GM21825 (cell line): ENCODE results near the gene MYBPHL.
A peak's percentile ranks its signal among the peaks of the same experiment; 100 is the strongest.

Experiments
- ATAC-seq: cut with Tn5 transposase; IDR thresholded peaks from one replicate; pipeline ENCODE4 v1.9.1; 2021; ENCODE audit warnings: mild to moderate bottlenecking, moderate library complexity; ENCODE audit not compliant: unreplicated experiment

Gene MYBPHL

DNA sequence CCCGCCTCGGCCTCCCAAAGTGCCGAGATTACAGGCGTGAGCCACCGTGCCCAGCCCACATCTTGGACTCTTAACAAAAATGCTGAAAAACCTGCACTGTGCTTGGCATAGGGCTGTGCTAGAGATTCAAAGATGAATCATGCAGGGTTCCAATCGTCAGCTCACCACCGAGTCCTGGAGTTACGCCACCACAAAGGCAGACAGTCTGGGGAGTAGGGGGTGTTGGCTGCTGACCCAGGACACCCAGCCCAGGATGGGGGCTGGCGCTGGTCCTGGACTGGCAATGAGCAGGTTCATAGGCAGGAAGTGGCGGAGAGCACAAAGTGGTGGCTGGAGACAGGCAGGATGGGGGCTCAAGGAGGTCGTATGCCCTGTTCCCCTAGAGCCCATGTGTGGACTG lies 39.8 kb downstream of the MYBPHL start:
- ATAC-seq: no peak

DNA sequence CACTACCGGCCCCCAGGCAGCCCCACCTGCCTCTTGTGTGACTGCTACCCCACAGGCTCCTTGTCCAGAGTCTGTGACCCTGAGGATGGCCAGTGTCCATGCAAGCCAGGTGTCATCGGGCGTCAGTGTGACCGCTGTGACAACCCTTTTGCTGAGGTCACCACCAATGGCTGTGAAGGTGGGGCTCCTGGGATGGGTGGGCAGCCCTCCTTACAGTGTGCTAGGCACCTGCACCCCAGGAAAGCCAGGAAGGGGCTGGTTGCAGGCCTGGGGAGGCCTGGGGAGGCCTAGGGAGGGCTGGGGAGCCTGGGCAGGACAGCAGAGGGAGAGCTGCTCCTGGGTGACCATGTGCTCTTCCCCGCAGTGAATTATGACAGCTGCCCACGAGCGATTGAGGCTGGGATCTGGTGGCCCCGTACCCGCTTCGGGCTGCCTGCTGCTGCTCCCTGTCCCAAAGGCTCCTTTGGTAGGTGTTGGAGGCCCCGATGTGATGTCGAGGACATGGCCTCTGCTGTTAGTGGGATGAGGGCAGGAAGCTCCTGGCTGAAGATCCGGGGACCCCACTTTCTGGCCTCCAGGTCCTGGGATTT lies 41.0 kb downstream of the MYBPHL start:
- ATAC-seq: no peak

DNA sequence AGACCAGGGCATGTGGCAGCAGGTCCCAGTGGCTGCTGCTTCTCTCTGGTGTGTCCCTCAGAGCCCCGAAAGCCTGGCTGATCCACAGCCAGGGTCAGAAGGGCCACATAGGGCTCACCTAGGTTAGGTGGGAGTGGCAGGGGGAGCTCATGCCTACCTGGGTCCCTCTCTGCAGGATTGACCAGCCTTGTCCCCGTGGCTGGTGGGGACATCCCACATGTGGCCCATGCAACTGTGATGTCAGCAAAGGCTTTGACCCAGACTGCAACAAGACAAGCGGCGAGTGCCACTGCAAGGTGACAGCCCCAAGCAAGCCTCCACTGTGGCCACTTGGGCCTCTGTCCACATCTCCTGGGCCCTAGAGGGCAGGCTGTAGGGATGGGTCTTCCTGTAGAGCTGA lies 41.8 kb downstream of the MYBPHL start:
- ATAC-seq: no peak

DNA sequence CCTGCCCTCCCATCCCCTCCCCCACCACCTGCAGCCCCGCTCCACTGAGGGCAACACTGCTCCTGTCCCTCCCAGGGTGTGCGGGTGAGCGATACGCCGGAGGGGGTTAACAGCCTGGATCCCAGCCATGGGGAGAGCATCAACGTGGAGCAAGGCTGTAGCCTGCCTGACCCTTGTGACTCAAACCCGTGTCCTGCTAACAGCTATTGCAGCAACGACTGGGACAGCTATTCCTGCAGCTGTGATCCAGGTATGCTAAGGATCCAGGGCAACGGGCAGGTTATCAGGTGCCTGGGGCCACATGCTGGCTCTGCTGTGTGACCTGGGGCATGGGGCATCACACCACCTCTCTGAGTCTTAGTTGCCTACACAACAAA lies 42.4 kb downstream of the MYBPHL start:
- ATAC-seq: no peak

DNA sequence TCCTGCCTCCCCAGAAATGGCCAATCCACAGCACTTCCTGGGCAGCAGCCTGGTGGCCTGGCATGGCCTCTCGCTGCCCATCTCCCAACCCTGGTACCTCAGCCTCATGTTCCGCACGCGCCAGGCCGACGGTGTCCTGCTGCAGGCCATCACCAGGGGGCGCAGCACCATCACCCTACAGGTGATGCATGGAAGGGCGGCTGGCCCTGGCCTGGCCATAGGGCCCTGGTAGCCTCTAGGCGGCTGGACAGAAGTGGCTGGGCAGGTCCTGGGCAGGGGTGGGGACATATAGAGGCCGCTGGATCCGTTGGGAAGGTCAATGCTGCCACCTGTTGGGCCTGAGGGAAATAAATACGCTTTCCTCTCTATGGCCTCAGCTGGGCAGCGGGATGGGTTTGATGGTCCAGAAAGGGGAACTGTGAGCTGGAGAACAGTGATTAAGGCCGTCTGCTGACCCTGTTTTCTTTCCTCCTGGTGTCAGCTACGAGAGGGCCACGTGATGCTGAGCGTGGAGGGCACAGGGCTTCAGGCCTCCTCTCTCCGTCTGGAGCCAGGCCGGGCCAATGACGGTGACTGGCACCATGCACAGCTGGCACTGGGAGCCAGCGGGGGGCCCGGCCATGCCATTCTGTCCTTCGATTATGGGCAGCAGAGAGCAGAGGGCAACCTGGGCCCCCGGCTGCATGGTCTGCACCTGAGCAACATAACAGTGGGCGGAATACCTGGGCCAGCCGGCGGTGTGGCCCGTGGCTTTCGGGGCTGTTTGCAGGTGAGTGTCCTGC lies 43.0 kb downstream of the MYBPHL start:
- peak; percentile 83 for ATAC-seq

DNA sequence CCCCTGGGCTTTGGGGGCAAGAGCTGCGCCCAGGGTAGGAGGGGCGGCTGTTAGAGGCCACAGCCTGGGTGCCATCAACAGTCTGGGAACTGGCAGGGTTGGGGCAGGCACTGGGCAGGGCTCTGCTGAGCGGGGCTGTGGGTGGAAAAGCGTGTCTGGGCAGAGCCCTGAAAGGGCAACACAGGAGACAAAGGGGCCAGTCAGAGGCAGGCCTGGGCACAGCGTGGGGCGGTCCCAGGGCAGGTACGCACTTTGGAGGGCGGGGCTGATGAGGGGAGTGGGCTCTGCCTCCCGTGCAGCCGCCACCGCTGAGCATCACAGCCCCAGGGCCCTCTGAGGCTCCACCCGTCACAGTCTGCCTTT lies 43.6 kb downstream of the MYBPHL start:
- ATAC-seq: no peak

DNA sequence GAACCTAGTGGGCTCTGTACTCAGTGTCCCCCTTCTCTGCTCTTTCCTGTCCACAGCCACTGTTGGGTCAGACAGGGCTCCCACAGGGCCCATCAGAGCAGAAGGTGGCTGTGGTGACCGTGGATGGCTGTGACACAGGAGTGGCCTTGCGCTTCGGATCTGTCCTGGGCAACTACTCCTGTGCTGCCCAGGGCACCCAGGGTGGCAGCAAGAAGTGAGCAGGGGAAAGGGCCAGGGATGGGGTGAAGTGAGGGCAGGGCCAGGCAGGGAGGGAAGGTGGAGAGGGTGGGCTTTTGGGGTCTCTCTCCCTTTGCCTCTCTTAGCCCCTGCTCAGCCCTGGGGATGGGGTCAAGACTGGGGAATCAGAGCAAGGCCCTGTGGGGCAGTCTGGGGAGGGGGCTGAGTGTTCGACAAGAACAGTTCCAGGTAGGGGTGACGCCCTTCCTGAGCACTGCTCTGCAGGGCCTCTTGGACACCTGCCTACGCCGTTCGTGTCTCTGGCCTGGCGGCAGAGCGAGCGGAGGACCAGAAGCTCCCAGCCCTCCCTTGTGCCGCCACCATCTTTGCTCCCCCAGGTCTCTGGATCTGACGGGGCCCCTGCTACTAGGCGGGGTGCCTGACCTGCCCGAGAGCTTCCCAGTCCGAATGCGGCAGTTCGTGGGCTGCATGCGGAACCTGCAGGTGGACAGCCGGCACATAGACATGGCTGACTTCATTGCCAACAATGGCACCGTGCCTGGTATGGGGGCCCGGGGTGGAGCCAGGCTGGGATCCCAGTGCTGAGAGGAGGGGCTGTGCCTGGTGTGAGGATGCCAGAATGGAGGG lies 44.4 kb downstream of the MYBPHL start:
- ATAC-seq: no peak

DNA sequence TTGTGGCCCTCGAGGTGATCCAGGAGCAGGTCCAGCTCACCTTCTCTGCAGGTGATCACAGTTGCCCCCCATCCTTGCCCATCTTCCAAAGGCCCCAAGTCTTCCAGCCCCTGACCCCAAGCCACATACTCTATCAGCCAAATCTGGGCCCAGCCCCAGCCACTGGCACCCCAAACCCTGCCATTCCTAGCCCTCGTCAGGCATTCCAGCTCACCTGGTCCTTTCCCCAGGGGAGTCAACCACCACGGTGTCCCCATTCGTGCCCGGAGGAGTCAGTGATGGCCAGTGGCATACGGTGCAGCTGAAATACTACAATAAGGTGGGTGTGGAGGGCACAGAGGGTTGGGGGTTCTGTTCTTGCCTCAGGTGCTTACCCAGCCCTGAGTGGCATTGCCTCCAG lies 45.2 kb downstream of the MYBPHL start:
- no peak for ATAC-seq

DNA sequence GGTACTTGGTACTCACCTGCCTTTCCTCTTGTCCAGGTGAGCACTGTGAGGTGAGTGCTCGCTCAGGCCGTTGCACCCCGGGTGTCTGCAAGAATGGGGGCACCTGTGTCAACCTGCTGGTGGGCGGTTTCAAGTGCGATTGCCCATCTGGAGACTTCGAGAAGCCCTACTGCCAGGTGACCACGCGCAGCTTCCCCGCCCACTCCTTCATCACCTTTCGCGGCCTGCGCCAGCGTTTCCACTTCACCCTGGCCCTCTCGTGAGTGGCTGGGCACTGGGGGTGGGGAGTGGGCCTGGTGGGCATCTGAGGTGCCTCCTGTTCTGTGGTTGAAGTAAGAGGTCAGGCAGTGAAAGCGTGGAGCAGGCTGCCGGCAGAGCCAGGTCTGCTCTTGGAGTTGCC lies 45.8 kb downstream of the MYBPHL start:
- no peak for ATAC-seq

DNA sequence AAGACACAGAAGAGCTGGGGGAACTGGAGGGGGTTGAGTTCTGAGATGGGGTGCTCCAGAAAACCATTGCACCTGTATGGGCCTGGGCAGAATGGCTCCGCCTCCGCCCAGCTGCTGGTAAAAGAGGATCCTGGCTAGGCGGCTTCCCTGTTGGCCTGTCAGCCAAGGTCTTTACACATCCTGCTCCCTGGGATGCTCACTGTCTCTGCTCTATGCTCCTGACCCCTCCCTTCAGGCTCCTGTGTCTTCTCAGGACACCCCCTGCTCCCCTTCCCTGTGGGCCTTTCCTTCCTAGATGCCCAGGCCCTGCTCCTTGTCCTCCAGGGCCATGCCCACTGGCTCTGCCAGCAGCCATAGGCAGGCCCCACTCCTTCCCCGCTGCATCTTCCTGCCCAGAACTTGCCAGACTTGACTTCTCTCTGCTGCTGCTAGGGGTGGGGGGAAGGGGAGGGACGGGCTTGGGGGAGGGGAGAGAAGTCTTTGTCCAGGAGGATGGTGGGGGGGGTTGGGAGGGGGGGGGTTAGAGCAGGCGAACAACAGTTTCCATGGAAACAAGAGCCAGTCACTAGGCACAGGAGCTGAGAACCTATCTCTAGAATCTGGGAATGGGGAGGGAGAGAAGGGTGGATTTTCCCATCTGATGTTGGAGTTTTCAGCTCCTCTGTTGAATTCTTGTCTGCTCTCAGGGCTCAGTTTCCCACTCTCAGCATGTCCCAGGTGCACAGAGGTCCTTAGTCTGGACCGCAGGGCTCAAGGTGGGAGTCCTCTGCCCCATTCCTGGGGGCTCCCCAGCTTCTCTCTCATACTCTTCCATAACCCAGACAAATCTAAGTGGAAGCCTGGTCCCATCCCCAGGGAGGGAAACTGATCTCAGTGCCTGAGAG lies 46.9 kb downstream of the MYBPHL start:
- ATAC-seq: no peak

DNA sequence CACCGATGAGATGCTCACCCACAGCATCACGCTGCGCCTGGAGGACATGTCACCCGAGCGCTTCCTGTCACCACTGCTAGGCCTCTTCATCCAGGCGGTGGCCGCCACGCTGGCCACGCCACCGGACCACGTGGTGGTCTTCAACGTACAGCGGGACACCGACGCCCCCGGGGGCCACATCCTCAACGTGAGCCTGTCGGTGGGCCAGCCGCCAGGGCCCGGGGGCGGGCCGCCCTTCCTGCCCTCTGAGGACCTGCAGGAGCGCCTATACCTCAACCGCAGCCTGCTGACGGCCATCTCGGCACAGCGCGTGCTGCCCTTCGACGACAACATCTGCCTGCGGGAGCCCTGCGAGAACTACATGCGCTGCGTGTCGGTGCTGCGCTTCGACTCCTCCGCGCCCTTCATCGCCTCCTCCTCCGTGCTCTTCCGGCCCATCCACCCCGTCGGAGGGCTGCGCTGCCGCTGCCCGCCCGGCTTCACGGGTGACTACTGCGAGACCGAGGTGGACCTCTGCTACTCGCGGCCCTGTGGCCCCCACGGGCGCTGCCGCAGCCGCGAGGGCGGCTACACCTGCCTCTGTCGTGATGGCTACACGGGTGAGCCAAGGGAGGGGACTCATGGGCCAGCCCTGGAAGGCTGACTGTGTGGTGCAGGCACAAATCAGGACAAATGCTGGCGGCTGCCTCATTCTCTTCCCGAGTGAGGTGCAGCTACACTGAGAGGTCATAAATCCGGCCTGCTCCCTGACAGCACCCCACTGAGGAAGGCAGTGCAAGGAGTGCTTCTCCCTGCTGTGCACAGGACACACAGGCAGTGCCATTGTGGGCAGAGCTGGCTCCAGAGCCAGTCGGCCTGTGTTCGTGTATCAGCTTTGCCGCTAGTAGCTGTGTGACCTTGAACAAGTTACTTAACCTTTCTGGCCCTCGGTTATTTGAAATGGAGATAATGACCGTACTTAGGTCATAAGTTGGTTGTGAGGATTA lies 48.0 kb downstream of the MYBPHL start:
- no peak for ATAC-seq

DNA sequence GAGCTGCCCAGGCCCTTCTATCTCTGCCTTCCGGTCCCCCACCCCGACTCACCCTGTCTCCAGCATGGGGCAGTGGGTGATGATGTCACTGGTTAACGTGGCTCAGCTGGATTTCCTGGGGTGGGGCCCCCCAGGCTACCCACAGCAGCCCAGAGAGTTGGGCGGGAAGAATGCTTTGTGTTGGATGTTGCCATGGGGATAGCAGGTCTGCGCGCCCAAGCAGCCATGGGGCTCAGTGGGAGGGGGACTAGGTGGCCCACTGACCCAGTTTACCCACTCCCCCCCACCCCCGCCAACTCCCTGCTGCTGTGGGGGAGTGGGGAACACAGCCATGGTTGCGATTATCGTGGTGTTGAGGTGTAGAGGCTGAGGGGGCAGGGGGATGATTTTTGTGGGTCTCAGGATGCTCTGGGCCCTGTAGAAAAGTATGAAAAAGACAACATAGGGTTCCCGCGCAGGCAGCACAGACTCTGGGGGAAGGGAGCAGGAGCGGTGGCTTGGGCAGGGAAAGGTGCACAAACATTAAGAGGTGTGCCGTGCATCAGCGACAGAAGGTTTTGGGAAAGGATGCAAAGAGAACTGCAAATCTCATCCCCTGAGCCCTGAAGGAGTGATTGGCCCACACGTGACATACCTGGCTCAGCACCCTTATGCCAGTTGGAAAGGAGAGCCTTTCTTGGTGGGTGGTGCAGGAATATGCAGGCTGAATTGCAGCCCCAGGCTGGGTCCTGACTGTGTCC lies 49.0 kb downstream of the MYBPHL start:
- no peak for ATAC-seq

DNA sequence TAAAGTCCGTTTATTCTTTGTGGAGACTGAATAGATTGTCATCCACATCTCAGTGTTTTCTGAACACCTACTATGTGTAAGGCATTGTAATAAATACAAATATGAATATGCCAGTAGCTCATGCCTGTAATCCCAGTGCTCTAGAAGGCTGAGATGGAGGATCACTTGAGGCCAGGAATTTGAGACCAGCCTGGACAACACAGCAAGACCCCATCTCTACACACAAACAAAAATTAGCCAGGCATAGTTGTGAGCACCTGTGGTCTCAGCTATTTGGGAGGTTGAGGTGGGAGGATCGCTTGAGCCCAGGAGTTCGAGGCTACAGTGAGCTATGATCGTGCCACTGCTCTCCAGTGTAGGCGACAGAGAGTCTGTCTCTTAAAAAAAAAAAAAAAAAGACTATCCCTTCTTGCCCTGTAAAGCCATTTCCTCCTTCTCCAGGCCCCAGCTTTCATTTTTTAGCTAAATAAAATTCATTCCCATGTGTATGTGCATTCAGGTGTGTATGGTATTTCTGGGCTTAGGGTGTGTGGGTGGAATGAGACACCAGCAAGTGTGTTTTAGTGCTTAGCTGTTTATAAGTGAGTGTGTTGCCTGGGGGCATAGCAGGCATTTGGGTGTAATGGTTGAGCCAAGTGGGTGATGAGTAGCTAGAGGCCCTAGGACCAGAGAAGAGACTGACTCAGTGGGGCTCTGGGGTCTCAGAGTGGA lies 49.7 kb downstream of the MYBPHL start:
- ATAC-seq: no peak

DNA sequence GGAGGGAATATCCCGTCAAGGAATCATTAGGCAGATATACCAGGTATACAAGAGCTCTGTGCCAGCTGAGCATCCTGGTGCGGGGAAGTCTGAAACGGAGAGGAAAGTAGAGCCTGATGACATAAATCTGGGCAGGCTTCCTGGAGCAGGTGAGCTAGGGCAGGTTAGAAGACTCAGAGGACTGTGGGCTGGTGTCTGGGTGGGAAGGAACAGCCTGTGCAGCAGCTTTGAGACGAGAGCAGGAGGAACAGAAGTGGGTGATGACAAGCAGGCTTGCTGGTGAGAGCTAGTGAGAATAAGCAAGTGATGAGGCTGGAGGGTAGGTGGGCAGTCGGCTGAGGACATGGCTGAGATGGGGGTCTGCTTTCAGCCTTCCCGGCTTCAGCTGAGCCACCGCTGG lies 50.7 kb downstream of the MYBPHL start:
- ATAC-seq: no peak

DNA sequence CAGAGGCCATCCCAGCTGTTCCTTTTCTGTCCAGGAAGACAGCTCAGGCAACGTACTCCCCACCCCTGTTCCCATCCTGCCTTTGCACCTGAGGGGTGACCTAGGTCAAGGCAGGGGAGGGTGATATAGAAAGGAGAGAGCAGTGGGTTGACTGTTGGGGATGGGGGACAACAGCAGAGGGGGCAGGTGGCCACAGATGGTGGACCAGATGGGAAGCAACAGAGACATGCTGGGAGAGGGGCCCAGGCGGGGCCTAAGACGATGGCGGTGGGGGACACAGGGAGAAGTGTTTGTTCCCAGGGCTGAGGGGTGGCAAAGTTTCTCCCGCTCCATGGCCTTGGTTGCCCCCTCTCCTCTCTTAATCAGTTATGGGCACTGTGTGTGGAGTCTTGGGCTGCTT lies 51.1 kb downstream of the MYBPHL start:
- no peak for ATAC-seq

DNA sequence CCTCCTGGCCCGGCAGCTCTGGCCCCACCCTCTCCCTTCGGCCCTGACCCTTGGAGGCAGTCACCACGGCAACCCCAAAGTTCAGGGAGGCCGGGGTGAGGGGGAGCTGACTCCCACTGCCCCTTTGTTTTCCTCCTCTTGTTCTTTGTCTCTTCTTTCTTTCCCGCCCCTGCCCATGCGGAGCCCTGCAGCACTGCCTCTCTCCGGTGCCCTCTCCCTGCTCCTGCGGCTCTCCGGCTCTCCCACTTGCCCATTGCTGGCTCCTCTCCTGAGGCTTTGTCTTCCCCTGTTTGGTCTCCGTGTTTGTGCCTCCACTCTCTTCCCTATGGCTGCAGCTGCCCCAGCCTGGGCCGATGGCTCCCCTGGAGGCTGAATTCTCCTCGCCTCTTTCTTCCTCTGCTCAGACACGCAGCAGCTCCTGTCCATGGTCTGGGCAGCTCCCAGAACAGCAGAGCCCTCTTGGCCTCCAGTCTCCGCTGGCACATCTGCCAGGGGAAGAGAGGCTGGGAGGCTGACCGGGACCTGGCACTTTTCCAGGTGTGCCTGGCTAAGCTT lies 51.6 kb downstream of the MYBPHL start:
- no peak for ATAC-seq

DNA sequence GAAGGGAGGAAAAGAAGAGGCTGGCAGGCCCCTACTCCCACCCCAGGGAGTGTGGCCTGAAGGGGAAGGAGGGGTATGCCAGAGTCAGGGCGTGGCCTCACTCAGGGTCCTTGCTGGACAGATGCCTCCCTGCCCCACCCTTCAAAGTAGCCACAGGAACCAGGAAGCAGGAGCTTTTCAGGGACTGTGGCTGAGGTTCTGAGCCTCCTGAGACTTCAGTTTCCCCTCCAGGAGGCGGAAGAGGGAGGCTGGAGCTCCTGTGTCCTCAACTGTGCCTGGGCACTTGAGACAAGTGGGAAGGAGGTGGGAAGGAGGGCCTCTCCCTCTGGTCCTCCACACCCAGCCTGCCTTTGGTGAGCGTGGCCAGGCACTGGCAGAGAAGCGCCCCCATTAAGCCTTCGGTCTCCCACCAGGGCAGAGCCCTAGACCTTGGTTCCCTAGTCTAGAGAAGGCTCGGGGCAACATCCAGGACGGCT lies 52.2 kb downstream of the MYBPHL start:
- no peak for ATAC-seq
